Measurements from ENCODE around the gene TENM3.

The TENM3 gene

DNA sequence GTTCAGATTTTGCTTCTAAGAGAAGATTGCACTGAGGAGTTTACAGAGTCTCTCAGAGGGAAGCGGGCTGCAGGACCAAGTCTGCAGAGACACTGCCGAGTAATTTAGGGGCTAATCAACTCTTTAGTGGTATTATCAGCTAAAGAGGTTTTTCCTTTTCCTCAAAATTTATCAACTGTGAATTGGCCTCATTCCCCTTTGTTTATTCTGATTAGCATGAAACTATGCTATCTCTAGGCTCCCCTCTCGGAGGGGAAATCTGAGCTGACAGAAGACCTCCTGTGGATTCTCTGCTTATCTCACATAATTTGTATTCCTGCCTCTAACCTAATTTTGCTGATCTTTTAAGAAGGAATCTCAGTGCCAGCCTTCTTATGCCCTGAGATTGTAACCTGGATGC, 473.0 kb downstream of the TENM3 start:
- no peak for DNase-seq (ENCODE audit: low read depth in 2 of 2, low spot score in 1 of 2)

DNA sequence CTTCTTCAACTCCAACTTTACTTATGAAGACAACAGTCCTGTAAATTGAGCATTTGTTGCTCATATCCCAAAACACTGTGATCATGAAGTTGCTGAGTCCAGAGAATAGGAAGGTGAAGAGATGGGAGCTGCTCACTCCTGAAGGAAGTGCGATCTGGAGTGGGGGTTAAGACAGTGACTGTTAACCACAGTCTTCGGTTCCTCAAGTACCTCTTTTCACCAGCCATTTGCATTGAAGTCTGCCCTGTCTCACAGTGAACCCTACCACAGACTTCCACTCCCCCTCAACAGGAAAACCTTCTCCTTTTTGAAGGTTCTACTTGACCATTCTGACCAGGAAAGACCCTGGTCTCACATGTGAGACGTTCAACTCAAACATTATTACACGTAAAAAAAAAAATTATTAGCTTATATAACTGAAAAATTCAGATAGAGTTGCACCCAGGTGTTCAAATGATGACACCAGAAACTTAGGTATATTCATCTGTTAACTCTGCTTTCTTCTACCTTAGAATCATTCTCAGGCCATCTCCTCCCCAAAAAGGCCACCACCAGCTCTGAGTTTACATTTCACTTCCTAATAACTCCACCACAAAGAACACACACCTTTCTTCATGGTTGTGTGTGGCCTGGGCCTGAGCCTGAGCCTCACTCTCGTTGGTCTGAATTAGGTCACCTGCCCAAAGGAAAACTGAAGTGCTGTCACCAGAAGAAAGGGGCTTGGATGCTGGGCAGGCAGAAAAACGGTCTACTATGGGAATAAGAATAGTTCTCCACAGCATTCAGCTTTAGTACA, 474.8 kb downstream of the TENM3 start:
- DNase-seq (ENCODE audit: low read depth in 2 of 2, low spot score in 1 of 2), result no peak

GRCh38 chr4:182724414-182724813, 481.2 kb downstream of the TENM3 start:
- DNase-seq (ENCODE audit: low read depth in 2 of 2, low spot score in 1 of 2), result no peak

- no peak for DNase-seq (ENCODE audit: low read depth in 2 of 2, low spot score in 1 of 2)
These were observed 486.3 kb downstream of the TENM3 start for GRCh38 chr4:182729516-182729915.

- no peak for DNase-seq (ENCODE audit: low read depth in 2 of 2, low spot score in 1 of 2)
These were observed 487.6 kb downstream of the TENM3 start for GRCh38 chr4:182730791-182731190.

DNA sequence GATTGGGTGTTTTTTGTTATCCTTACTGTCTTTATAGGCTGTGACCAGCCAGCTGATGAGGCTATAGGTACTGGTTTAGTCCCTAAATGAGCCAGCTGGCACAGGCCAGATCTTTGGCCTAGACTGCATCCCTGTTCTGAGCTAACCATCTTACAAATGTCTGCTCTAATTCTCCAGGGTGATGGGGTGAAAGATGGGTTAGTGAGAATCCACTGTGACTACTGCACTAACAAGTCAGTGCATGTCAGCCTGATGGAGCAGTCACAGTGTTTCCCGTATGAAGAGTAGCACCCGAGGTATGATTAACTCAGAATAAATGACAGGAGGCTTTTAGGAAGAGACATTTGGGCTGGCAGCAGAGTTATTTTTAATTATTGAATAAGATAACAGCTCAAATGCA, 493.0 kb downstream of the TENM3 start:
- DNase-seq (ENCODE audit: low read depth in 2 of 2, low spot score in 1 of 2), result no peak

- DNase-seq (ENCODE audit: low read depth in 2 of 2, low spot score in 1 of 2), result no peak
These were observed 495.3 kb downstream of the TENM3 start for GRCh38 chr4:182738283-182739047.

- no peak for DNase-seq (ENCODE audit: low read depth in 2 of 2, low spot score in 1 of 2)
These were observed 497.1 kb downstream of the TENM3 start for GRCh38 chr4:182740256-182740655.

- DNase-seq (ENCODE audit: low read depth in 2 of 2, low spot score in 1 of 2), result no peak
These were observed 497.9 kb downstream of the TENM3 start for GRCh38 chr4:182741054-182741453.

DNA sequence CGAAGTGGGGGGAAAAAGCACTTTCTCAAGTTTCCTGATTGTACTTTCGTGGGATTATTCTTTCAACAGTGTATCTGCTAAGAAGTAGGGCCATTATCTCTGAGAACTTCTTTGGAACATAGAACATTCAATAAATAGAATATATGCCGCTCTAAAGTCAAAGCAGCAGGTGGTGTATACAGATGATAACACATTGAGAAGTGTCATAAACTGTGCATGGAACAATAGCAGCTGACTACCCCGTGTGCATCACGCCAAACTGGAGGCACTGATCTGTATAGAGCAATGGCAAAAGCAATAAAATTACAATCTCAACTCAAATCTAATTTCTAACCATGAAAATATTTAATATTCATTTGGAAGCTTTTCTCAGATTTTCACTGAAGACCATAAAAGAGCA, 498.7 kb downstream of the TENM3 start:
- DNase-seq (ENCODE audit: low read depth in 2 of 2, low spot score in 1 of 2), result no peak

GRCh38 chr4:182743815-182744214, 500.6 kb downstream of the TENM3 start:
- no peak for DNase-seq (ENCODE audit: low read depth in 2 of 2, low spot score in 1 of 2)

DNA sequence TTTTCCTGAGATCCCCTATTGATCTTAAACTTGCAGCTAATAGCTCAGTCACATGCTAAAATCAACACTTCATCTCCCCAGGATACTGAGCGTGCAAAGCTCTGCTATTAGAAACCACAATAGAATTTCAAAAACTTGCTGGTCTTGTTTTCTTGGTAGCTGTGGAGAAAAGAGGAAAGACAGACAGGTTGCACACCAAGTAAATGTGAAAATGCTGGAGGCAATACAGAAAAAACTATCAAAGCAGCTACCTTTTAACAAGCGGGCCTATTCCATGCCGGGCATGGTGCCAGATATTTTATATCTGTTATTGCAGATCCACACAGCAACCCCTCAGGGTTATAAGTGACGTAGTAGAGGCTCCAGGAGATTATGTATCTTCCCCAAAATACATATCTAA, 502.0 kb downstream of the TENM3 start:
- DNase-seq (ENCODE audit: low read depth in 2 of 2, low spot score in 1 of 2), result no peak

- no peak for DNase-seq (ENCODE audit: low read depth in 2 of 2, low spot score in 1 of 2)
These were observed 503.7 kb downstream of the TENM3 start for GRCh38 chr4:182746876-182747275.

- DNase-seq (ENCODE audit: low read depth in 2 of 2, low spot score in 1 of 2), result no peak
These were observed 505.1 kb downstream of the TENM3 start for GRCh38 chr4:182748283-182748682.

- DNase-seq (ENCODE audit: low read depth in 2 of 2, low spot score in 1 of 2), result no peak
These were observed 505.7 kb downstream of the TENM3 start for GRCh38 chr4:182748949-182749348.

DNA sequence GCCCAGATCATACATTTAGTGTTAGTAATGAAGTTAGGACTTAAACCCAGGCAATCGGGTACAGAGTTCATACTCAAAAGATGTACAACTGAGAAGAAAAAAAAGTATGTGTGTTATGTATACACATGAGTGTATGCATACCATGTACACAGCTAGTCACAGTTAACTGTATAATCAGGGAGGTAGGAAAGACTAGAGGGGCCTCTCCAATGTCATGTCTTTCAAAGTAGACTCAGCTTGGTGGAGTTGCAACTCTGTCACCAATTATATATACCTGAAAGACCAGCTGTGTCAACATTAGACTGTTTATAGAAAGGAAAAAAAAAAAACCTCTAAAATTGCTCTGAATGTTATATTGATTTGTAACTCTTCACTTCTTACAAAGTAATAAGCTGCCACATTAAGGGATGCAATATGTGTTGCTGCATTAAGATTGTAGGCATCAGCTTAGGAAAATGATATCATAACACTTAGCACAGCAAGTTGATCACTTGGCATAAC, 506.5 kb downstream of the TENM3 start:
- DNase-seq (ENCODE audit: low read depth in 2 of 2, low spot score in 1 of 2), result no peak

DNA sequence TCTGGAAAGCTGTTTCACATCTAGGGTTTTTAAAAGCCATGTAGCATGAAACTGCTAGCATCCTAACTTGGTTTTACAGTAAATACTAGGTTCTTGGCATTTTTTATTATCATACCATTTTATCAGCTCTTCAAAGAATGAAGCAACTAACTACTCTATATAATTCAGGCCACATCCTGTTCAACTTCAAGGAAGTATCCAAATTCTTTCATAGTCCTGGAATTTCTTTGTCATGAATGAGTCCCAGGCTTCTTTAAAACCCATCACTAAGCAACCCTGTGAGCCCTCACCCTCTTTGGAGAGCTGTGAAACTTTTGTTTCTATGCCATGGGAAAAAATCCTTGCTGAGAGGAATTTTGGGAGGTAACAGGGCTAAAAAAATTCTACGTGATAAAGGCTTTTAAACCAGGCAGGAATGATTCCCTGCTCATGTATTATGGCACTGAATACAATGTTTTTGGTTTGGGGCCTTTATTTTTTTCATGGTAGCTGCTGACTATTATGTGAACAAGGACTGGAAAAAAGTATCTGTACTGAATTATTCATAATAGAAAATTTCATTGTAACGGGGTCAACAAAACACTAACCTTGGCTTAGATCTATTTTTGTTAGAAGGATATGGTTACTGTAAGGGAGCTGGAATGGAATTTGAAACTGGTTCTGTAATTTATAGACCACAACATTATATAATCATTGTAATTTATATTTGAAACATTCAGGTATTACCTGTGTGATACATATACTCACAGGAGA, 509.1 kb downstream of the TENM3 start:
- DNase-seq (ENCODE audit: low read depth in 2 of 2, low spot score in 1 of 2), result no peak

GRCh38 chr4:182754895-182755294, 511.7 kb downstream of the TENM3 start:
- DNase-seq (ENCODE audit: low read depth in 2 of 2, low spot score in 1 of 2), result no peak

DNA sequence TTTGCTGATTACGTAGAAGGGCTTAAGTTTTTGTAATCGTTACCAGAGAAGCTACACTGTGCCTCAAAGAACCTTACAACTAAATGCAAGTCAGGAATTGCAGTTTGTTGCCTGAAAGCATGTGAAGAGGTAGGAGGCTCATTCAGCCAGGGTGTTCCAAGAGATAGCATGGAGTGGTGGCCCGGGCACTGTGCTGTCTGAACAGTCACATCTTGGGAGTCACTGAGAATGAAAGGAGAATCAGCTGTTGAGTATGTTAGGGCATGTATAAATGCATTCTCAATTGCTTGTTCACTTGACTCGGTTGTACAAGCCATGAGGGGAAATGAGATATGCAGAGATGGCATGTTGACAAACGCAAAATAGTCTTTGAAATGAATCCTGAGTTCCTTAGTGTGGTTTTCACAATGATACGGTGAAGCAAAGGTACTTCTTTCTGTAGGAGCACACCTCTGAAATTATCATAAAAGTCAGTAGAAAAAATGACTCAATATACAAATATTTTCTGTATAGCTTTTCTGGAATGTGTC, 513.0 kb downstream of the TENM3 start:
- DNase-seq (ENCODE audit: low read depth in 2 of 2, low spot score in 1 of 2), result no peak

- DNase-seq (ENCODE audit: low read depth in 2 of 2, low spot score in 1 of 2), result no peak
These were observed 515.1 kb downstream of the TENM3 start for GRCh38 chr4:182758273-182758672.

DNA sequence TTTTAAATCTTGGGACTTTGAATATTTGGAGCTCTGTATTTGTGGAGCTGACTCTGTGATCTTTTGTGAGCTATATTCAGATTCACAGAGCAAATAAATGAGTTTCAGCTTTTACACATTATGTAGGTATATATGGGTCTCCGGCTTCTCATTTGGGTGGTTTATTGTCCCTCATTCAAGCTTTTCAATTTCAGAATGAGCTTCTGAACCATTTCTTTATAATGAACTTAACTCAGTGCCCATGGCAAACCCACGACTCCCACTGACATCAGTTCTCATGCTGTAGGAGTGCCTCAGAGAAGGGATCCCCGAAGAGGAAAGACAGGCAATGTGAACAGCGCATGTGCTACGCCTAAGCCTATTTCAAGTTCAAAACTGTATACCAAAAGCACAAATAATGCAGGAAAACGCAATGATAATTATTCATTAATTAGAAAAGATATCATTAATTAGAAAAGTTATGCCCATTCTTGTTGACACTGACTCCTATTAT, 517.4 kb downstream of the TENM3 start:
- DNase-seq (ENCODE audit: low read depth in 2 of 2, low spot score in 1 of 2), result no peak
